HFF-Myc (cell line): ENCODE measurements around the gene SPAG6.

Source experiments
- DNase-seq: peaks from one replicate; pipeline ENCODE4 v3.0.0-alpha.2; 2011; ENCODE audit warnings: low read depth; ENCODE audit errors: extremely low read depth
- H3K4me3 ChIP-seq: replicated peaks from 2 replicates; pipeline ENCODE4 v1.5.1; 2011; ENCODE audit warnings: low read depth, mild to moderate bottlenecking, control low read depth, low read length
- CTCF ChIP-seq: IDR thresholded peaks from 2 replicates; pipeline ENCODE4 v1.5.1; 2012; ENCODE audit warnings: mild to moderate bottlenecking, low read depth, low read length, control low read depth; ENCODE audit errors: missing control alignments

The SPAG6 gene

GRCh38 chr10:22438711-22439110 lies 93.4 kb downstream of the SPAG6 start:
- no peak for DNase-seq
- no peak for TF ChIP-seq CTCF
- H3K4me3 ChIP-seq, result no peak overlapping the region

GRCh38 chr10:22442063-22442462 lies 96.8 kb downstream of the SPAG6 start:
- no peak for TF ChIP-seq CTCF
- no peak for DNase-seq
- H3K4me3 ChIP-seq, result no peak overlapping the region

GRCh38 chr10:22442468-22442867 lies 97.2 kb downstream of the SPAG6 start:
- H3K4me3 ChIP-seq, result no peak overlapping the region
- TF ChIP-seq CTCF, result no peak
- DNase-seq, result no peak

GRCh38 chr10:22443175-22443901 lies 98.0 kb downstream of the SPAG6 start:
- no peak for TF ChIP-seq CTCF
- no peak for DNase-seq
- H3K4me3 ChIP-seq, result no peak overlapping the region

- H3K4me3 ChIP-seq, result no peak overlapping the region
- no peak for DNase-seq
- TF ChIP-seq CTCF, result no peak
Measured at GRCh38 chr10:22444219-22444788, 99.0 kb downstream of the SPAG6 start.

- TF ChIP-seq CTCF, result no peak
- DNase-seq, result no peak
- H3K4me3 ChIP-seq, result no peak overlapping the region
Measured at GRCh38 chr10:22445495-22445894, 100.2 kb downstream of the SPAG6 start.
